ENCODE data around the gene CFH.

DNA sequence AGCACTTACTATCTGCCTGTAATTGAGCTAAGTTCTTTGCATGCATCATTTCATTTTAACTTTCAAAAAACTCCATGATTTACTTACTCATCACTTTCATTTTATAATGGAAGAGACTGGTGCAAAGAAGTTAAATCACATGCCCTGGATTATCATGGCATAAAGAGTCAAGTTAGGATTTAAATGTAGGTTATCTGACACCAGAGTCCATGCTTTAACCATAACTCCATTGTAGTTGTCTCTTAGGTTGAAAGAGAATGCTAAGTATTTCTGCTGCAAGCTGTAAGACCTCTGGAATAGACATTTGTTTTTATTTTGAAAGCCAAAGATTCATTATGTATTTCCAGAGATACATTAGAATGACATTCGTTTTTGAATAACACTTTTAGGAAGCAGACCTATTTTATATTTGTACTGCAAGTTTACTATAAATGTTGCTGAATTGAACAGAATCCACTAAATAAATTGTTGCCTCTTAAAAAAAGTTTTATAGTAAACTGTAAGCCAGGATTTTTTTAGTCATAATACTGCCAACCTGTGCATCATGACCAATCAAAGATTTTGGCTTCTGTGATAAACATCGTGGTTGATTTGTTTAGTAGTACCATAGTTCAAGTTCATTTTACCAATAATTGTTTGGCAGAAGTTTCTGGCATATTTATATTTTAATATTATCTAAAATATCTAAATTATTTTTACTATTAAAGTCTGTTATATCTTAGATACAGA, 26.1 kb downstream of the CFH start:
- TF ChIP-seq, protein P1, sequence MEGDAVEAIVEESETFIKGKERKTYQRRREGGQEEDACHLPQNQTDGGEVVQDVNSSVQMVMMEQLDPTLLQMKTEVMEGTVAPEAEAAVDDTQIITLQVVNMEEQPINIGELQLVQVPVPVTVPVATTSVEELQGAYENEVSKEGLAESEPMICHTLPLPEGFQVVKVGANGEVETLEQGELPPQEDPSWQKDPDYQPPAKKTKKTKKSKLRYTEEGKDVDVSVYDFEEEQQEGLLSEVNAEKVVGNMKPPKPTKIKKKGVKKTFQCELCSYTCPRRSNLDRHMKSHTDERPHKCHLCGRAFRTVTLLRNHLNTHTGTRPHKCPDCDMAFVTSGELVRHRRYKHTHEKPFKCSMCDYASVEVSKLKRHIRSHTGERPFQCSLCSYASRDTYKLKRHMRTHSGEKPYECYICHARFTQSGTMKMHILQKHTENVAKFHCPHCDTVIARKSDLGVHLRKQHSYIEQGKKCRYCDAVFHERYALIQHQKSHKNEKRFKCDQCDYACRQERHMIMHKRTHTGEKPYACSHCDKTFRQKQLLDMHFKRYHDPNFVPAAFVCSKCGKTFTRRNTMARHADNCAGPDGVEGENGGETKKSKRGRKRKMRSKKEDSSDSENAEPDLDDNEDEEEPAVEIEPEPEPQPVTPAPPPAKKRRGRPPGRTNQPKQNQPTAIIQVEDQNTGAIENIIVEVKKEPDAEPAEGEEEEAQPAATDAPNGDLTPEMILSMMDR (IDR thresholded peaks at IDR 0.05): no peak
- no peak for TF ChIP-seq POLR2A (IDR thresholded peaks at IDR 0.05)
